Measurements from ENCODE around the gene TMEM217.
"Not testable (repeated sequence)": the region's sequence is repeated elsewhere in the genome, so short reads cannot be mapped to it uniquely, and the experiment has no call there.

The TMEM217 gene

GRCh38 chr6:37257634-37258404 lies at the start of gene TMEM217, which contains the start of gene TBC1D22B:
TMEM217 (minus strand) TSS chr6:37258144; CDS start chr6:37219030, 39,114 bp downstream.
TBC1D22B (plus strand) TSS chr6:37257772; CDS start chr6:37257918, 146 bp downstream.
- peak within 1 kb of the TSS; percentile 99 for H3K4me3 ChIP-seq (ENCODE audit: low read length)
- peak; percentile 98 for DNase-seq (ENCODE audit: low read depth)
- peaks cover 12% of the 10 kb centered on the region for H3K4me1 ChIP-seq (ENCODE audit: control insufficient read depth, insufficient read depth, low read length)
- peak within 1 kb of the TSS; percentile 96 for H3K9ac ChIP-seq (ENCODE audit: low read length)
- no peaks in the 10 kb centered on the region for H3K36me3 ChIP-seq (ENCODE audit: control insufficient read depth, insufficient read depth, low read length, severe bottlenecking)
- H3K9me3 ChIP-seq (ENCODE audit: control insufficient read depth, low read length) = no peaks in the 10 kb centered on the region
- H3K27me3 ChIP-seq (replicated peaks; ENCODE audit: control insufficient read depth, insufficient read depth, low read length) = no peaks in the 10 kb centered on the region

GRCh38 chr6:37307484-37307883 lies 49.5 kb upstream of the TMEM217 start:
- H3K9me3 ChIP-seq (ENCODE audit: control insufficient read depth, low read length); H3K36me3 ChIP-seq (ENCODE audit: control insufficient read depth, insufficient read depth, low read length, severe bottlenecking); DNase-seq (ENCODE audit: low read depth); H3K27me3 ChIP-seq (replicated peaks; ENCODE audit: control insufficient read depth, insufficient read depth, low read length); H3K9ac ChIP-seq (ENCODE audit: low read length); H3K4me3 ChIP-seq (ENCODE audit: low read length): not testable (repeated sequence)
- peaks cover 15% of the 10 kb centered on the region for H3K4me1 ChIP-seq (ENCODE audit: control insufficient read depth, insufficient read depth, low read length)

GRCh38 chr6:37306624-37307222 lies 48.8 kb upstream of the TMEM217 start:
- no peak for DNase-seq (ENCODE audit: low read depth)
- Histone ChIP-seq H3K9me3 (ENCODE audit: control insufficient read depth, low read length) (no peaks in the 10 kb centered on the region), H3K9ac (ENCODE audit: low read length) (no peak overlapping the region), H3K4me1 (ENCODE audit: control insufficient read depth, insufficient read depth, low read length) (peaks cover 13% of the 10 kb centered on the region), H3K27me3 (replicated peaks; ENCODE audit: control insufficient read depth, insufficient read depth, low read length) (no peaks in the 10 kb centered on the region), H3K4me3 (ENCODE audit: low read length) (no peak overlapping the region), H3K36me3 (ENCODE audit: control insufficient read depth, insufficient read depth, low read length, severe bottlenecking) (peaks cover 5% of the 10 kb centered on the region)

GRCh38 chr6:37305841-37306425 lies 48.0 kb upstream of the TMEM217 start:
- Histone ChIP-seq H3K9me3 (ENCODE audit: control insufficient read depth, low read length) (no peaks in the 10 kb centered on the region), H3K36me3 (ENCODE audit: control insufficient read depth, insufficient read depth, low read length, severe bottlenecking) (peaks cover 8% of the 10 kb centered on the region), H3K4me3 (ENCODE audit: low read length) (no peak overlapping the region), H3K9ac (ENCODE audit: low read length) (no peak overlapping the region), H3K4me1 (ENCODE audit: control insufficient read depth, insufficient read depth, low read length) (peaks cover 13% of the 10 kb centered on the region), H3K27me3 (replicated peaks; ENCODE audit: control insufficient read depth, insufficient read depth, low read length) (no peaks in the 10 kb centered on the region)
- no peak for DNase-seq (ENCODE audit: low read depth)

GRCh38 chr6:37304766-37305165 lies 46.8 kb upstream of the TMEM217 start:
- Histone ChIP-seq H3K4me1 (ENCODE audit: control insufficient read depth, insufficient read depth, low read length) (peaks cover 13% of the 10 kb centered on the region), H3K36me3 (ENCODE audit: control insufficient read depth, insufficient read depth, low read length, severe bottlenecking) (peaks cover 8% of the 10 kb centered on the region), H3K9me3 (ENCODE audit: control insufficient read depth, low read length) (no peaks in the 10 kb centered on the region)

GRCh38 chr6:37303891-37304503 lies 46.1 kb upstream of the TMEM217 start:
- Histone ChIP-seq H3K36me3 (ENCODE audit: control insufficient read depth, insufficient read depth, low read length, severe bottlenecking) (peaks cover 8% of the 10 kb centered on the region), H3K9ac (ENCODE audit: low read length) (no peak overlapping the region), H3K27me3 (replicated peaks; ENCODE audit: control insufficient read depth, insufficient read depth, low read length) (no peaks in the 10 kb centered on the region), H3K4me3 (ENCODE audit: low read length) (no peak overlapping the region), H3K9me3 (ENCODE audit: control insufficient read depth, low read length) (no peaks in the 10 kb centered on the region), H3K4me1 (ENCODE audit: control insufficient read depth, insufficient read depth, low read length) (peaks cover 13% of the 10 kb centered on the region)
- DNase-seq (ENCODE audit: low read depth) = peak; percentile 71

More at GRCh38 chr6:37304766-37305165, 46.8 kb upstream of the TMEM217 start:
- Histone ChIP-seq H3K27me3 (replicated peaks; ENCODE audit: control insufficient read depth, insufficient read depth, low read length) (no peaks in the 10 kb centered on the region), H3K4me3 (ENCODE audit: low read length) (no peak overlapping the region), H3K9ac (ENCODE audit: low read length) (no peak overlapping the region)
- DNase-seq (ENCODE audit: low read depth) = no peak

GRCh38 chr6:37303091-37303660 lies 45.2 kb upstream of the TMEM217 start:
- Histone ChIP-seq H3K36me3 (ENCODE audit: control insufficient read depth, insufficient read depth, low read length, severe bottlenecking) (peaks cover 8% of the 10 kb centered on the region), H3K9me3 (ENCODE audit: control insufficient read depth, low read length) (no peaks in the 10 kb centered on the region), H3K27me3 (replicated peaks; ENCODE audit: control insufficient read depth, insufficient read depth, low read length) (no peaks in the 10 kb centered on the region), H3K4me1 (ENCODE audit: control insufficient read depth, insufficient read depth, low read length) (peaks cover 13% of the 10 kb centered on the region), H3K9ac (ENCODE audit: low read length) (no peak overlapping the region), H3K4me3 (ENCODE audit: low read length) (no peak overlapping the region)
- DNase-seq (ENCODE audit: low read depth) = no peak

- H3K4me1 ChIP-seq (ENCODE audit: control insufficient read depth, insufficient read depth, low read length) = peaks cover 13% of the 10 kb centered on the region
- no peak overlapping the region for H3K4me3 ChIP-seq (ENCODE audit: low read length)
- no peaks in the 10 kb centered on the region for H3K27me3 ChIP-seq (replicated peaks; ENCODE audit: control insufficient read depth, insufficient read depth, low read length)
- peaks cover 8% of the 10 kb centered on the region for H3K36me3 ChIP-seq (ENCODE audit: control insufficient read depth, insufficient read depth, low read length, severe bottlenecking)
- no peaks in the 10 kb centered on the region for H3K9me3 ChIP-seq (ENCODE audit: control insufficient read depth, low read length)
- DNase-seq (ENCODE audit: low read depth) = no peak
- H3K9ac ChIP-seq (ENCODE audit: low read length) = no peak overlapping the region
Measured at GRCh38 chr6:37302086-37302686, 44.2 kb upstream of the TMEM217 start.

- no peak overlapping the region for H3K9ac ChIP-seq (ENCODE audit: low read length)
- peaks cover 13% of the 10 kb centered on the region for H3K4me1 ChIP-seq (ENCODE audit: control insufficient read depth, insufficient read depth, low read length)
- no peaks in the 10 kb centered on the region for H3K27me3 ChIP-seq (replicated peaks; ENCODE audit: control insufficient read depth, insufficient read depth, low read length)
- no peak overlapping the region for H3K4me3 ChIP-seq (ENCODE audit: low read length)
- DNase-seq (ENCODE audit: low read depth) = no peak
- H3K9me3 ChIP-seq (ENCODE audit: control insufficient read depth, low read length) = no peaks in the 10 kb centered on the region
- H3K36me3 ChIP-seq (ENCODE audit: control insufficient read depth, insufficient read depth, low read length, severe bottlenecking) = peaks cover 3% of the 10 kb centered on the region
Measured at GRCh38 chr6:37299990-37300389, 42.0 kb upstream of the TMEM217 start.

GRCh38 chr6:37298958-37299357 lies 41.0 kb upstream of the TMEM217 start:
- H3K9ac ChIP-seq (ENCODE audit: low read length) = no peak overlapping the region
- DNase-seq (ENCODE audit: low read depth) = no peak
- H3K9me3 ChIP-seq (ENCODE audit: control insufficient read depth, low read length) = no peaks in the 10 kb centered on the region
- no peaks in the 10 kb centered on the region for H3K27me3 ChIP-seq (replicated peaks; ENCODE audit: control insufficient read depth, insufficient read depth, low read length)
- H3K36me3 ChIP-seq (ENCODE audit: control insufficient read depth, insufficient read depth, low read length, severe bottlenecking) = peaks cover 4% of the 10 kb centered on the region
- peaks cover 13% of the 10 kb centered on the region for H3K4me1 ChIP-seq (ENCODE audit: control insufficient read depth, insufficient read depth, low read length)
- H3K4me3 ChIP-seq (ENCODE audit: low read length) = no peak overlapping the region
